H1 (cell line): Measurements from ENCODE around the gene PGBD5. TPM values are rescaled to one million over a fixed set of nuclear protein-coding genes. Genes with fewer than 3 reads are reported as not detected.

Experiments used
- CTCF ChIA-PET: fragments of 300-600 bp; sonication (Branson Sonifier 250); formaldehyde crosslinking; loops from one replicate; lab custom pipeline; 2021; ENCODE audit not compliant: partially characterized antibody; lab: Charles Lee
- POLR2A ChIA-PET: fragments of 300-600 bp; sonication (Branson Sonifier 250); formaldehyde crosslinking; loops from one replicate; lab custom pipeline; 2021; ENCODE audit warnings: inconsistent platforms; ENCODE audit not compliant: partially characterized antibody; lab: Charles Lee
- DNase-seq, 2 experiments: peaks; one replicate each; pipeline versions ENCODE4 v3.0.0 to v3.0.0-alpha.2; 2010 to 2022; ENCODE audit warnings: low spot score in 2 of 2, low read depth in 1 of 2, mixed read lengths in 1 of 2
- FAIRE-seq: peaks from 2 replicates; lab custom pipeline; 2011; peaks lifted over from hg19 to GRCh38; lab: Jason Lieb, UNC
- H2AFZ ChIP-seq: 2 replicates; pipeline ENCODE4 v1.8.1; 2012; ENCODE audit warnings: low read length, inconsistent platforms
- H2AK5ac ChIP-seq: 2 replicates; pipeline ENCODE4 v1.6.1; 2013; ENCODE audit warnings: low read depth, low read length
- H2BK120ac ChIP-seq: replicated peaks from 2 replicates; pipeline ENCODE3; 2013; ENCODE audit warnings: low read depth, low read length, inconsistent platforms
- H2BK12ac ChIP-seq: 2 replicates; pipeline ENCODE4 v1.6.1; 2013; ENCODE audit warnings: low read depth, low read length
- H2BK15ac ChIP-seq: 2 replicates; pipeline ENCODE4 v1.6.1; 2013; ENCODE audit warnings: low read length
- H2BK20ac ChIP-seq: 2 replicates; pipeline ENCODE4 v1.6.1; 2013; ENCODE audit warnings: low read length
- H2BK5ac ChIP-seq: 2 replicates; pipeline ENCODE4 v1.6.1; 2013; ENCODE audit warnings: low read depth, low read length
- H3K14ac ChIP-seq: 2 replicates; pipeline ENCODE4 v1.6.1; 2013; ENCODE audit warnings: inconsistent platforms; ENCODE audit not compliant: insufficient read length
- H3K18ac ChIP-seq: 2 replicates; pipeline ENCODE4 v1.6.1; 2013; ENCODE audit warnings: low read length; ENCODE audit errors: extremely low read depth
- H3K23ac ChIP-seq: 2 replicates; pipeline ENCODE4 v1.6.1; 2013; ENCODE audit warnings: inconsistent platforms; ENCODE audit not compliant: insufficient read length
- H3K23me2 ChIP-seq: 2 replicates; pipeline ENCODE4 v1.6.1; 2013; ENCODE audit warnings: low read depth, low read length
- H3K27ac ChIP-seq: 2 replicates; pipeline ENCODE4 v1.6.1; 2011; ENCODE audit warnings: low read depth, low read length, inconsistent platforms
- H3K27me3 ChIP-seq, 4 experiments: replicated peaks in 1 of 4; 1 replicate in 1 of 4; 2 replicates in 3 of 4; pipeline versions ENCODE4 v1.6.1 to v1.8.1; 2011 to 2013; ENCODE audit warnings: low read length in 3 of 4, mild to moderate bottlenecking in 3 of 4, inconsistent platforms in 2 of 4, mixed read lengths in 2 of 4, moderate library complexity in 1 of 4; ENCODE audit not compliant: control insufficient read depth in 3 of 4, insufficient read depth in 3 of 4; ENCODE audit errors: extremely low read depth in 1 of 4
- H3K36me3 ChIP-seq, 4 experiments: 2 replicates each; pipeline versions ENCODE4 v1.6.1 to v1.8.1; 2011 to 2013; ENCODE audit warnings: mild to moderate bottlenecking in 4 of 4, low read length in 3 of 4, moderate library complexity in 2 of 4, control low read depth in 1 of 4, inconsistent platforms in 1 of 4; ENCODE audit not compliant: insufficient read depth in 4 of 4, control insufficient read depth in 2 of 4
- H3K4ac ChIP-seq: replicated peaks from 2 replicates; pipeline ENCODE3; 2013; ENCODE audit warnings: low read length, low read depth, mixed read lengths, inconsistent platforms; ENCODE audit not compliant: insufficient read length
- H3K4me1 ChIP-seq, 4 experiments: replicated peaks in 1 of 4; 1 replicate in 1 of 4; 2 replicates in 3 of 4; pipeline versions ENCODE4 v1.6.1 to v1.8.1; 2011 to 2013; ENCODE audit warnings: low read length in 3 of 4, inconsistent platforms in 2 of 4, mixed read lengths in 1 of 4; ENCODE audit not compliant: insufficient read depth in 4 of 4, control insufficient read depth in 3 of 4
- H3K4me2 ChIP-seq, 2 experiments: 2 replicates each; pipeline versions ENCODE4 v1.6.1 to v1.8.1; 2011 to 2013; ENCODE audit warnings: low read depth in 2 of 2, low read length in 2 of 2, control low read depth in 1 of 2, inconsistent platforms in 1 of 2, mild to moderate bottlenecking in 1 of 2; ENCODE audit not compliant: insufficient read depth in 1 of 2
- H3K4me3 ChIP-seq, 4 experiments: fragments of 200-600, 300-600 bp in 1 of 4; sonication (generic), shearing (Covaris generic), sonication (Bioruptor Twin) in 1 of 4; 2 replicates each; pipeline versions ENCODE4 v1.5.1 to v1.8.1; 2011 to 2016; ENCODE audit warnings: low read length in 4 of 4, low read depth in 3 of 4, control low read depth in 2 of 4, inconsistent platforms in 2 of 4, mild to moderate bottlenecking in 2 of 4, mixed read lengths in 1 of 4, moderate library complexity in 1 of 4; ENCODE audit not compliant: insufficient read depth in 2 of 4; ENCODE audit errors: extremely low read depth in 1 of 4
- H3K56ac ChIP-seq: replicated peaks from 2 replicates; pipeline ENCODE3; 2013; ENCODE audit warnings: low read depth, mild to moderate bottlenecking, mixed read lengths, low read length, inconsistent platforms; ENCODE audit not compliant: insufficient read length
- H3K79me1 ChIP-seq: 2 replicates; pipeline ENCODE4 v1.6.1; 2013; ENCODE audit warnings: low read depth, low read length, control low read depth
- H3K79me2 ChIP-seq, 2 experiments: 2 replicates each; pipeline versions ENCODE4 v1.6.1 to v1.8.1; 2012 to 2013; ENCODE audit warnings: low read length in 2 of 2, mild to moderate bottlenecking in 2 of 2, inconsistent platforms in 1 of 2; ENCODE audit not compliant: insufficient read depth in 2 of 2, control insufficient read depth in 1 of 2
- H3K9ac ChIP-seq, 4 experiments: replicated peaks in 1 of 4; 1 replicate in 1 of 4; 2 replicates in 3 of 4; pipeline versions ENCODE4 v1.6.1 to v1.8.1; 2011 to 2013; ENCODE audit warnings: low read depth in 3 of 4, low read length in 3 of 4, control low read depth in 2 of 4, mild to moderate bottlenecking in 2 of 4, moderate library complexity in 2 of 4, inconsistent platforms in 1 of 4; ENCODE audit errors: extremely low read depth in 1 of 4
- H3K9me3 ChIP-seq, 2 experiments: 2 replicates each; pipeline versions ENCODE4 v1.6.1 to v1.8.1; 2012 to 2013; ENCODE audit warnings: mild to moderate bottlenecking in 2 of 2, moderate library complexity in 2 of 2, control low read depth in 1 of 2, inconsistent platforms in 1 of 2, low read depth in 1 of 2, low read length in 1 of 2, mixed read lengths in 1 of 2; ENCODE audit not compliant: insufficient read depth in 2 of 2
- H4K20me1 ChIP-seq, 2 experiments: replicated peaks in 1 of 2; 2 replicates each; pipeline versions ENCODE3 to v1.8.1; 2011 to 2013; ENCODE audit warnings: inconsistent platforms in 2 of 2, low read length in 2 of 2, mild to moderate bottlenecking in 1 of 2; ENCODE audit not compliant: insufficient read depth in 2 of 2, control insufficient read depth in 1 of 2
- H4K5ac ChIP-seq: 2 replicates; pipeline ENCODE4 v1.6.1; 2013; ENCODE audit warnings: low read length, low read depth, mixed read lengths, inconsistent platforms; ENCODE audit not compliant: insufficient read length
- H4K8ac ChIP-seq: 2 replicates; pipeline ENCODE4 v1.8.0; 2013; ENCODE audit warnings: mild to moderate bottlenecking, moderate library complexity, low read length, inconsistent platforms; ENCODE audit not compliant: insufficient read depth; ENCODE audit errors: extremely low read depth
- H4K91ac ChIP-seq: replicated peaks from 2 replicates; pipeline ENCODE3; 2013; ENCODE audit warnings: low read length, mixed read lengths, inconsistent platforms; ENCODE audit not compliant: insufficient read length
- ASH2L ChIP-seq: fragments of 200-600, 300-600 bp; sonication (generic); IDR thresholded peaks from one replicate; pipeline ENCODE4 v1.7.1; 2017; ENCODE audit warnings: low read length
- PHF8 ChIP-seq: fragments of 200-600 bp; sonication (generic); conservative IDR thresholded peaks from 2 replicates; pipeline ENCODE4 v1.7.1; 2012; ENCODE audit warnings: low read depth, mild to moderate bottlenecking, inconsistent platforms, low read length, moderate library complexity
- POU5F1 ChIP-seq: IDR thresholded peaks from 2 replicates; pipeline ENCODE4 v1.6.1; 2011; ENCODE audit warnings: low read depth, mild to moderate bottlenecking, low read length, moderate library complexity
- RAD21 ChIP-seq, 2 experiments: IDR thresholded peaks in 1 of 2; conservative IDR thresholded peaks in 1 of 2; 2 replicates each; pipeline ENCODE4 v1.6.1; 2011; ENCODE audit warnings: low read depth in 2 of 2, low read length in 2 of 2, improper control_type of control experiment in 1 of 2, inconsistent platforms in 1 of 2, mild to moderate bottlenecking in 1 of 2, moderate library complexity in 1 of 2
- WGBS, 2 experiments: shearing (Covaris generic) in 1 of 2; methylation state at CpG; one replicate each; pipeline versions ENCODE4 v1.1.6 to v1.1.7; 2013 to 2015; ENCODE audit warnings: low lambda C conversion rate in 2 of 2, mixed read lengths in 2 of 2, inconsistent platforms in 1 of 2, low coverage in 1 of 2, missing lambda C conversion rate in 1 of 2; ENCODE audit not compliant: insufficient replicate concordance in 2 of 2, insufficient coverage in 1 of 2, insufficient read length in 1 of 2; ENCODE audit errors: extremely low coverage in 1 of 2, missing lambda C conversion rate in 1 of 2; 5-methylcytosine and 5-hydroxymethylcytosine counted together
- polyA plus RNA-seq, 7 experiments: library from polyadenylated mRNA; depleted of rRNA in 3 of 7; stranded (reverse) in 5 of 7; unstranded in 2 of 7; fragments of >200 nt in 5 of 7; fragments of 200-250 nt in 2 of 7; gene quantifications; 1 replicate in 5 of 7; 2 replicates in 1 of 7; 4 replicates in 1 of 7; pipeline versions ENCODE4 v1.2.1 to v1.2.3, GENCODE V29; 2011 to 2013; ENCODE audit warnings: missing spikeins in 2 of 7, mixed read lengths in 2 of 7
- total RNA-seq: library from RNA; stranded (reverse); fragmentation: NEBNext Ultra II Directional; extraction: Animal tissue kit (Norgen Biotek cat#: 25700); gene quantifications from 2 replicates; pipeline ENCODE4 v1.2.1, GENCODE V29; 2021

The PGBD5 gene
- total and polyA plus RNA-seq, 2 of the 8 experiments (the other 6 are each of a cell fraction or from before 2014, with no cell fraction given): 16.3 to 18.4 TPM

- Histone ChIP-seq H2BK12ac (peak overlapping the region; percentile 87; the same call in 1 of the 2 replicates), H3K18ac (no peak overlapping the region), H3K79me2 (no peaks in the 10 kb centered on the region), H3K14ac (no peak overlapping the region), H3K27ac (no peak overlapping the region; the same call in 1 of the 2 replicates), H3K56ac (no peak overlapping the region), H2BK15ac (peak overlapping the region; percentile 41; the same call in 1 of the 2 replicates), H2BK5ac (peak overlapping the region; percentile 35; the same call in 1 of the 2 replicates), H3K23ac (no peak overlapping the region), H3K36me3 (0 out of 8 replicates have a peak, but pooled peaks cover 0 to 3% (median 0%) of the 10 kb centered on the region in 4 experiments), H2AFZ (no peak overlapping the region), H3K4me3 (no peak overlapping the region), H3K23me2 (no peaks in the 10 kb centered on the region), H3K4me2 (no peak overlapping the region), H3K4me1 (no peaks in the 10 kb centered on the region), H2AK5ac (peak overlapping the region; percentile 65; the same call in 1 of the 2 replicates), H3K9ac (no peak overlapping the region), H4K5ac (no peak overlapping the region), H4K20me1 (no peaks in the 10 kb centered on the region), H4K8ac (no peak overlapping the region), H3K79me1 (no peaks in the 10 kb centered on the region), H4K91ac (no peak overlapping the region), H3K27me3 (no peaks in the 10 kb centered on the region), H2BK120ac (no peak overlapping the region), H2BK20ac (no peak overlapping the region), H3K9me3 (no peaks in the 10 kb centered on the region), H3K4ac (no peak overlapping the region)
- POLR2A ChIA-PET: interaction anchor here (0.9 kb wide), 1 partner anchor 11 kb away, joined by 5 read pairs; no protein-coding TSS in a partner anchor
- DNase-seq (no peak), FAIRE-seq (no peak)
- no peak for TF ChIP-seq PHF8
- peak in 1 of 2 experiments; percentile 10; a peak in 1 of 4 replicates for TF ChIP-seq RAD21 (IDR thresholded peaks at IDR 0.05 in 1 of 2, conservative IDR thresholded peaks at IDR 0.05 in 1 of 2; ENCODE audit: low read depth in 2 of 2, low read length in 2 of 2)
- TF ChIP-seq ASH2L: no peak
- TF ChIP-seq POU5F1: no peak
- CTCF ChIA-PET: interaction anchor here (1.1 kb wide), 1 partner anchor 656 kb away, joined by 3 read pairs; no protein-coding TSS in a partner anchor
- WGBS, 2 experiments: 87% methylated on average over 22 of the region's 23 CpGs; no CpG with 5 or more reads in 1 of the 2 experiments
These were observed 109.0 kb downstream of the PGBD5 start for GRCh38 chr1:230316864-230317745.
